Esophagus muscularis mucosa (tissue), 4 donors: Measurements from ENCODE around the gene MRPL38. TPM values are rescaled to one million over a fixed set of nuclear protein-coding genes. Genes with fewer than 3 reads are reported as not detected.
"Not testable (repeated sequence)": the region's sequence is repeated elsewhere in the genome, so short reads cannot be mapped to it uniquely, and the experiment has no call there.

ENCODE experiments used
- DNase-seq: peaks from one replicate; pipeline ENCODE4 v3.0.0-alpha.2; 2017; ENCODE audit errors: extremely low spot score
- H3K27ac ChIP-seq, 4 donors: fragments of 200-600 bp; sonication (generic); replicated peaks in 1 of 4; 1 replicate in 3 of 4; 2 replicates in 1 of 4; pipeline ENCODE4 v1.5.1; 2016 to 2019; ENCODE audit warnings: mild to moderate bottlenecking in 1 of 4
- H3K27me3 ChIP-seq, 4 donors: fragments of 200-600 bp; sonication (generic); one replicate each; pipeline versions ENCODE4 v1.5.1 to v1.6.0; 2016 to 2019
- H3K36me3 ChIP-seq, 4 donors: fragments of 200-600 bp; sonication (generic); one replicate each; pipeline ENCODE4 v1.5.1; 2016 to 2019
- H3K4me1 ChIP-seq, 4 donors: fragments of 200-600 bp; sonication (generic); one replicate each; pipeline ENCODE4 v1.5.1; 2016 to 2019
- H3K4me3 ChIP-seq, 4 donors: fragments of 200-600 bp; sonication (generic); 1 replicate in 2 of 4; 2 replicates in 2 of 4; pipeline ENCODE4 v1.5.1; 2016 to 2019; ENCODE audit warnings: mild to moderate bottlenecking in 4 of 4, moderate library complexity in 1 of 4
- H3K9me3 ChIP-seq, 4 donors: fragments of 200-600 bp; sonication (generic); 1 replicate in 3 of 4; 2 replicates in 1 of 4; pipeline ENCODE4 v1.5.1; 2016 to 2019
- CTCF ChIP-seq, 3 experiments: fragments of 200-600 bp in 2 of 3; fragments of 450-650 bp in 1 of 3; sonication (generic) in 2 of 3; IDR thresholded peaks; one replicate each; pipeline ENCODE4 v1.5.1; 2017 to 2019; ENCODE audit warnings: antibody characterized with exemption in 3 of 3, mild to moderate bottlenecking in 2 of 3, moderate library complexity in 1 of 3
- EP300 ChIP-seq: sonication (generic); formaldehyde crosslinking; IDR thresholded peaks from one replicate; pipeline ENCODE4 v1.6.1; 2017; ENCODE audit warnings: antibody characterized with exemption
- POLR2A ChIP-seq: fragments of 450-650 bp; IDR thresholded peaks from one replicate; pipeline ENCODE4 v1.6.1; 2017; ENCODE audit warnings: antibody characterized with exemption, moderate library complexity, mild to moderate bottlenecking, low read depth
- POLR2AphosphoS5 ChIP-seq, 2 donors: sonication (generic); formaldehyde crosslinking; IDR thresholded peaks; one replicate each; pipeline ENCODE4 v1.6.1; 2017; ENCODE audit warnings: antibody characterized with exemption in 2 of 2
- WGBS: methylation state at CpG from one replicate; pipeline ENCODE4 v1.1.5; 2018; 5-methylcytosine and 5-hydroxymethylcytosine counted together
- intact Hi-C: fragments of 100-400 bp; cut with DNase I; formaldehyde crosslinking; loops from one replicate; pipeline ENCODE4 v1.15.1; 2023
- total RNA-seq, 4 donors: library from RNA; depleted of rRNA; stranded (reverse); fragments of >200 nt; gene quantifications; one replicate each; pipeline versions ENCODE4 v1.1.0 to v1.2.1, GENCODE V29; 2016

The MRPL38 gene
- total RNA-seq, 4 donors from 2014 or later: 32.5 to 61.7 (median 44.1) TPM

GRCh38 chr17:75864448-75864871 is 40.2 kb downstream of the MRPL38 start:
- Histone ChIP-seq H3K4me3 (no peak overlapping the region), H3K27ac (peak overlapping the region; percentile 75 to 83 (median 81)), H3K27me3 (no peaks in the 10 kb centered on the region), H3K36me3 (no peaks in the 10 kb centered on the region), H3K9me3 (no peaks in the 10 kb centered on the region), H3K4me1 (peaks cover 36 to 62% (median 61%) of the 10 kb centered on the region in 4 donors)
- no peak for DNase-seq
- 21% methylated on average over 5 of the region's 8 CpGs for WGBS
- intact Hi-C loops: no loop called here
- TF ChIP-seq CTCF (IDR thresholded peaks at IDR 0.05): no peak
- peak; percentile 80 to 84 for TF ChIP-seq POLR2AphosphoS5 (IDR thresholded peaks at IDR 0.05)

GRCh38 chr17:75861927-75862317 is 42.8 kb downstream of the MRPL38 start:
- peak overlapping the region; percentile 75 to 83 (median 81) for H3K27ac ChIP-seq
- intact Hi-C loops: no loop called here
- no peak for DNase-seq

GRCh38 chr17:75859358-75859757 is 45.3 kb downstream of the MRPL38 start:
- H3K4me3 ChIP-seq, H3K9me3 ChIP-seq, H3K27me3 ChIP-seq, intact Hi-C loops, H3K36me3 ChIP-seq, DNase-seq: not testable (repeated sequence)
- peak overlapping the region; percentile 55 to 63 (median 60) for H3K27ac ChIP-seq
- 91% methylated on average over 10 of the region's 10 CpGs for WGBS
- peaks cover 33 to 56% (median 49%) of the 10 kb centered on the region in 4 donors for H3K4me1 ChIP-seq

More at GRCh38 chr17:75861927-75862317, 42.8 kb downstream of the MRPL38 start:
- Histone ChIP-seq H3K36me3 (no peaks in the 10 kb centered on the region), H3K27me3 (no peaks in the 10 kb centered on the region), H3K4me1 (peaks cover 37 to 57% (median 48%) of the 10 kb centered on the region in 4 donors), H3K4me3 (no peak overlapping the region), H3K9me3 (no peaks in the 10 kb centered on the region)
- TF ChIP-seq POLR2AphosphoS5 (IDR thresholded peaks at IDR 0.05): peak; percentile 89 to 91
- TF ChIP-seq EP300: no peak
- WGBS: 51% methylated on average over 9 of the region's 9 CpGs

GRCh38 chr17:75856062-75856756 is 48.5 kb downstream of the MRPL38 start:
- Histone ChIP-seq H3K27me3 (no peaks in the 10 kb centered on the region), H3K36me3 (peaks cover 3 to 18% (median 15%) of the 10 kb centered on the region in 4 donors), H3K4me3 (peak overlapping the region; percentile 79 to 92 (median 86)), H3K4me1 (peaks cover 48 to 61% (median 54%) of the 10 kb centered on the region in 4 donors), H3K9me3 (no peaks in the 10 kb centered on the region), H3K27ac (peak overlapping the region; percentile 98 to 100 (median 100))
- no peak for TF ChIP-seq CTCF (IDR thresholded peaks at IDR 0.05)
- intact Hi-C loops: no loop called here
- WGBS: 4% methylated on average over 7 of the region's 24 CpGs
- no peak for DNase-seq

- Histone ChIP-seq H3K36me3 (peaks cover 11 to 25% (median 22%) of the 10 kb centered on the region in 4 donors), H3K27ac (peak within 1 kb of the TSS; percentile 98 to 100 (median 100)), H3K27me3 (no peaks in the 10 kb centered on the region), H3K4me1 (peaks cover 51 to 63% (median 57%) of the 10 kb centered on the region in 4 donors), H3K4me3 (peak within 1 kb of the TSS; percentile 79 to 92 (median 86)), H3K9me3 (no peaks in the 10 kb centered on the region)
- TF ChIP-seq POLR2AphosphoS5 (IDR thresholded peaks at IDR 0.05): peak; percentile 99 to 100
- TF ChIP-seq CTCF (IDR thresholded peaks at IDR 0.05): peak; percentile 58 to 73 (median 62)
- peak; percentile 97 for TF ChIP-seq POLR2A
- TF ChIP-seq EP300: no peak
- DNase-seq: peak; percentile 100
- WGBS: under 1% methylated on average over 30 of the region's 58 CpGs
- intact Hi-C loops: no loop called here
Measured at GRCh38 chr17:75855310-75856061, 49.2 kb downstream of the MRPL38 start, which contains the start of gene WBP2. Gene WBP2 (minus strand): TSS chr17:75855335. CDS start chr17:75855297, 38 bp downstream.
